Kidney epithelial cell (primary cell): ENCODE data around the gene C2orf81. TPM values are rescaled to one million over a fixed set of nuclear protein-coding genes. Genes with fewer than 3 reads are reported as not detected.

Source experiments
- DNase-seq: peaks from one replicate; pipeline ENCODE4 v3.0.0-alpha.2; 2010; ENCODE audit warnings: low read depth
- H3K27me3 ChIP-seq: 2 replicates; pipeline ENCODE4 v1.6.0; 2011; ENCODE audit warnings: low read length; ENCODE audit not compliant: control insufficient read depth, insufficient read depth
- H3K36me3 ChIP-seq: 2 replicates; pipeline ENCODE4 v1.5.1; 2011; ENCODE audit warnings: low read length; ENCODE audit not compliant: control insufficient read depth, insufficient read depth
- H3K4me3 ChIP-seq: 2 replicates; pipeline ENCODE4 v1.5.1; 2011; ENCODE audit warnings: low read depth, mild to moderate bottlenecking, control low read depth, low read length
- CTCF ChIP-seq: IDR thresholded peaks from 2 replicates; pipeline ENCODE4 v1.5.1; 2011; ENCODE audit warnings: mild to moderate bottlenecking, moderate library complexity, low read length, control low read depth, inconsistent platforms; ENCODE audit not compliant: insufficient read depth, poor library complexity, severe bottlenecking
- total RNA-seq: library from RNA; depleted of rRNA; stranded (reverse); fragments of >200 nt; gene quantifications from 2 replicates; pipeline ENCODE4 v1.2.3, GENCODE V29; 2015

Gene C2orf81
- total RNA-seq, 1 donor from 2014 or later = 4.3 TPM

- peak overlapping the region; percentile 36 for H3K4me3 ChIP-seq
- no peaks in the 10 kb centered on the region for H3K36me3 ChIP-seq
- TF ChIP-seq CTCF = peak; percentile 44
- no peak for DNase-seq
- H3K27me3 ChIP-seq = no peaks in the 10 kb centered on the region
These were observed 6.3 kb downstream of the C2orf81 start for GRCh38 chr2:74414881-74415761.

DNA sequence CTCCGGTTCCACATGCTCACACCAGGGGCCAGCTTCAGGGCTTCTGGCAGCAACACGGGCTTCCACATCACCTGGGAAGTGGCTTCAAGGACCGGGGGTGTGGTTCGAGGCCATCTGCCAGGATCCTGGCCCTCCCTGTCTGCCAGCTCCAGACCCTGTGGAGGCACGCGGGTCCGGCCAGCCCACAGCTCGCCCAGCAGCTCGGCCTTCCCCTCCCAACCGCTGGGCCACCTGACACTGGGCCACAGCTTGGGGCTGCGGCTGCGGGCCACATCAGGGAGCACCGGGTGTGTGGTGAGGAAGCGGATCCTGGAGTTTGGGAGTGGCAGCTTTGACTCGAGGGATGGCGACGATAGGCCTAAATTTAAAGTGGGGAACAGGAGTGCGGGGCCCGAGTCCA is 7.0 kb downstream of the C2orf81 start:
- H3K4me3 ChIP-seq = peak overlapping the region; percentile 36
- no peaks in the 10 kb centered on the region for H3K36me3 ChIP-seq
- DNase-seq = no peak

GRCh38 chr2:74413001-74413698 is 8.3 kb downstream of the C2orf81 start:
- no peaks in the 10 kb centered on the region for H3K27me3 ChIP-seq
- DNase-seq = no peak
- TF ChIP-seq CTCF = no peak
- no peaks in the 10 kb centered on the region for H3K36me3 ChIP-seq
- H3K4me3 ChIP-seq = no peak overlapping the region

More for the DNA sequence above, 7.0 kb downstream of the C2orf81 start:
- no peak for TF ChIP-seq CTCF
- no peaks in the 10 kb centered on the region for H3K27me3 ChIP-seq

DNA sequence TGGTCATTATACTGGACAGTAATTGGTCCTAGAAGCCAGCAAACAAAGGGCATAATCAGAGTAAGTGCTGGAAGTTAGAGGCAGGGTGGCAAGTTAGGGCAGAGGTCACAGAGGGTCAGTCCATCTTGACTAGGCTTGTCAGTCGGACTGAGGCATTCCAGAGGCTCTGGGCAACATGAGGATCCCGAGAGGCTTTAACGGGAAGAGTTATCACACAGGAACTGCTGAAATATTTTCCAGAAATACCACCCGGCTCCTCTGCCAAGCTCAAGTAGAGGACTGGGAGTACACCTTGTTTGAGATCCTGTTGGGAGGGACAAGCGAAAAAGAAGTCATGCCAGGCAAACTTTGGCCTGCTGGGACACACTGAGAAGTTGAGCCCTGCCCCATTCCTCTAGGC is 13.7 kb downstream of the C2orf81 start:
- no peak for TF ChIP-seq CTCF
- H3K27me3 ChIP-seq = no peaks in the 10 kb centered on the region
- DNase-seq = no peak
- no peaks in the 10 kb centered on the region for H3K36me3 ChIP-seq
- no peak overlapping the region for H3K4me3 ChIP-seq

DNA sequence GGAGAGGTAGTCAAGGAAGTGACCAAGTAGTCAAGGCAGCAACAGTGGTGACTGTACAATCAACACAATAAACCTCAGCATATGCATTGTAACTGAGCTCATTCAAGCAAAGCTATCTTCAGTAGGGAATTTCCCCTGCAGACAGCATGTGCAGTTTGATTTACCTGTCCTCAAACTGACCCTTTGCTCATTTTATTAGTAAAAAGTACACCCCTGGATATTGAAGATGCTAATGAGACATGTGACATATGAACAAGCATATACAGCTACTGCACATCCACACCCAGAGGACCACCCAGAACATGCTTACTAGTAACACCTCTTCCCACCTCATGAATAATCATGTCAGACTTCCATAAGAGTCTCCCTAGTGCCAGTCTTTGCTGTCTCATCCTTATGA is 15.4 kb downstream of the C2orf81 start:
- DNase-seq = no peak

More for the DNA sequence above, 15.4 kb downstream of the C2orf81 start:
- Histone ChIP-seq H3K36me3 (no peaks in the 10 kb centered on the region), H3K4me3 (no peak overlapping the region), H3K27me3 (no peaks in the 10 kb centered on the region)
- TF ChIP-seq CTCF = no peak
